Kidney (tissue), 14 donors: ENCODE results near the gene PACS1. TPM values are rescaled to one million over a fixed set of nuclear protein-coding genes. Genes with fewer than 3 reads are reported as not detected.
A peak's percentile ranks its signal among the peaks of the same experiment; 100 is the strongest.

Experiments used
- DNase-seq, 5 donors: peaks; one replicate each; pipeline ENCODE4 v3.0.0-alpha.2; 2013 to 2020
- FAIRE-seq: peaks from 2 replicates; lab custom pipeline; 2012; peaks lifted over from hg19 to GRCh38; lab: Jason Lieb, UNC
- H3K27ac ChIP-seq, 2 donors: one replicate each; pipeline ENCODE4 v1.7.0; 2013; ENCODE audit warnings: low read depth in 2 of 2, low read length in 2 of 2, inconsistent platforms in 1 of 2
- H3K27me3 ChIP-seq: one replicate; pipeline ENCODE4 v1.7.1; 2013; ENCODE audit warnings: low read length, inconsistent platforms; ENCODE audit not compliant: control insufficient read depth, insufficient read depth
- H3K36me3 ChIP-seq, 3 donors: one replicate each; pipeline versions ENCODE4 v1.7.0 to v1.7.1; 2013; ENCODE audit warnings: low read length in 3 of 3, control low read depth in 1 of 3, inconsistent platforms in 1 of 3; ENCODE audit not compliant: insufficient read depth in 3 of 3, control insufficient read depth in 2 of 3
- H3K4me1 ChIP-seq, 3 donors: one replicate each; pipeline versions ENCODE4 v1.7.0 to v1.7.1; 2013; ENCODE audit warnings: low read length in 3 of 3, inconsistent platforms in 1 of 3, low read depth in 1 of 3; ENCODE audit not compliant: control insufficient read depth in 2 of 3, insufficient read depth in 2 of 3
- H3K4me3 ChIP-seq, 3 donors: one replicate each; pipeline versions ENCODE4 v1.7.0 to v1.8.1; 2013; ENCODE audit warnings: low read length in 3 of 3, control low read depth in 1 of 3, inconsistent platforms in 1 of 3
- H3K9ac ChIP-seq, 3 donors: one replicate each; pipeline versions ENCODE4 v1.7.0 to v1.7.1; 2013; ENCODE audit warnings: low read length in 3 of 3, control low read depth in 1 of 3, inconsistent platforms in 1 of 3
- H3K9me3 ChIP-seq, 3 donors: one replicate each; pipeline versions ENCODE4 v1.7.0 to v1.7.1; 2013; ENCODE audit warnings: low read length in 3 of 3, control low read depth in 1 of 3, inconsistent platforms in 1 of 3; ENCODE audit not compliant: control insufficient read depth in 2 of 3, insufficient read depth in 1 of 3
- intact Hi-C: fragments of 100-400 bp; cut with DNase I; formaldehyde crosslinking; loops from one replicate; pipeline ENCODE4 v1.11.1; 2022
- polyA plus RNA-seq: library from polyadenylated mRNA; stranded (reverse); fragments of 350-450 nt; fragmentation: Illumina TruSeq; extraction: RNeasy Lipid Tissue Mini Kit (QIAGEN cat#74804); gene quantifications from one replicate; pipeline ENCODE4 v1.2.3, GENCODE V29; 2014; ENCODE audit warnings: low read depth, low replicate concordance; ENCODE audit not compliant: insufficient read depth
- total RNA-seq: library from RNA; stranded (reverse); fragmentation: NEBNext Ultra II Directional; extraction: Animal tissue kit (Norgen Biotek cat#: 25700); gene quantifications from one replicate; pipeline ENCODE4 v1.2.1, GENCODE V29; 2021
- TF ChIP-seq, protein P1 (sequence below): IDR thresholded peaks from 3 replicates; pipeline ENCODE4 v1.5.1; 2012; ENCODE audit warnings: mild to moderate bottlenecking, moderate library complexity, borderline replicate concordance; ENCODE audit not compliant: insufficient read depth; ENCODE audit errors: extremely low read depth
- donor health status: control.
- donor health status: control.
- donor health status: control.
- donor health status: control.
- donor health status: control.
- donor health status: DM: yes; HTN: yes; CAD: no.
- donor health status: Normal renal cell carcinoma (clear cell type).

PACS1 gene
- total and polyA plus RNA-seq, 2 donors from 2014 or later: 23.7 to 91.8 TPM

DNA sequence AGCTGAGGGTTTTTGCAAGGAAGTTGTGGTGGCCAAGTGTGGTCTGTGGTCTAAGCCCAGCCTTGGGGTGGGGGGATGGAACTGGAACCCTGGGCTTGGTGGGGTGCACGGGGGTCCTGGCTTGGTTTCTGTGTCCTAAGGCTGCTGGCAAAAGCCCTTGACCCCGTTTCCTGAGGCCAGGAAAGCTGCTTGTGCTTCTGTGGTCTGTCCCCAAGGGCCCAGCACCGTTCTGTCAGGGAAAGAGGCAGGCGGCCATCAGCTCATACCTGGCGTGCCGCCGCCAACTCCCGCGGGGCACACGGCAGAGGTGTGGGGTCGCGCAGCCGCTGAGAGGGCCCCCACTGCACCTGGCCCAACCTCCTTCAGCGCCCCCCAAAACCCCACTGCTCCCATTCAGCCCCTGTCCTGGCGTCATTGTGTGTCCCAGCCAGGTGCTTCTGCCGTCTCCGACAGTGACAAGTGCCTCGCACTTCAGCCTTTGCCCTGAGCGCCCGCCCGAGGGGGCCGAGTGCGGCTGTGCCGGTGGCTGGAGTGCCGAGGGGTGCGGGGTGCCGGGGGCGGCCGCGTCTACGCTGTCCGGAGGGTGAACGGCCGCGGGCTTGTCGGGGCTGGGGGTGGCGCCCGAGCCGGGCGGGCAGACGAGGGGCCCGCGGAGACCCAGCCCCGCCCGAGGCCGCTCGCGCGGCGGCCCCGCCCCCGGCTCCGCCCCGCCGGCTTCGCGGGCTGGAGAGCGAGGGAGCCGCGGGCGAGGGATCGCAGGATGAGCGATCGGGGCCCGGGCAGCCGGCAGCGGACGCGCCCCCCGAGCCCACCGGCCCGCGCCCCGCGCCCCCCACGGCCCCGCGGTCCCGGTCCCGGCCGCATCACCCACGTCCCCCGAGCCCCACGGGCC, 207.6 kb downstream of the PACS1 start, which contains the start of gene CNIH2:
TSS of gene CNIH2 (plus strand) at position 705 of the 892 bp plus-strand sequence. CDS start 282 bp downstream, outside the sequence.
- no peak within 1 kb of the TSS for H3K4me3 ChIP-seq
- H3K27ac ChIP-seq: no peak within 1 kb of the TSS
- DNase-seq (peak in 3 of 5 donors; percentile 37 to 76 (median 64)), FAIRE-seq (no peak)
- peaks cover 0 to 4% (median 0%) of the 10 kb centered on the region in 3 donors for H3K4me1 ChIP-seq
- H3K9ac ChIP-seq: no peak within 1 kb of the TSS
- no peaks in the 10 kb centered on the region for H3K9me3 ChIP-seq
- H3K36me3 ChIP-seq: peaks cover 11 to 21% (median 16%) of the 10 kb centered on the region in 3 donors
- no peaks in the 10 kb centered on the region for H3K27me3 ChIP-seq
- TF ChIP-seq, protein P1, sequence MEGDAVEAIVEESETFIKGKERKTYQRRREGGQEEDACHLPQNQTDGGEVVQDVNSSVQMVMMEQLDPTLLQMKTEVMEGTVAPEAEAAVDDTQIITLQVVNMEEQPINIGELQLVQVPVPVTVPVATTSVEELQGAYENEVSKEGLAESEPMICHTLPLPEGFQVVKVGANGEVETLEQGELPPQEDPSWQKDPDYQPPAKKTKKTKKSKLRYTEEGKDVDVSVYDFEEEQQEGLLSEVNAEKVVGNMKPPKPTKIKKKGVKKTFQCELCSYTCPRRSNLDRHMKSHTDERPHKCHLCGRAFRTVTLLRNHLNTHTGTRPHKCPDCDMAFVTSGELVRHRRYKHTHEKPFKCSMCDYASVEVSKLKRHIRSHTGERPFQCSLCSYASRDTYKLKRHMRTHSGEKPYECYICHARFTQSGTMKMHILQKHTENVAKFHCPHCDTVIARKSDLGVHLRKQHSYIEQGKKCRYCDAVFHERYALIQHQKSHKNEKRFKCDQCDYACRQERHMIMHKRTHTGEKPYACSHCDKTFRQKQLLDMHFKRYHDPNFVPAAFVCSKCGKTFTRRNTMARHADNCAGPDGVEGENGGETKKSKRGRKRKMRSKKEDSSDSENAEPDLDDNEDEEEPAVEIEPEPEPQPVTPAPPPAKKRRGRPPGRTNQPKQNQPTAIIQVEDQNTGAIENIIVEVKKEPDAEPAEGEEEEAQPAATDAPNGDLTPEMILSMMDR: no peak
- intact Hi-C loops: loop anchor here (10.0 kb wide), 1 partner anchor 53 kb away; no protein-coding TSS in a partner anchor

DNA sequence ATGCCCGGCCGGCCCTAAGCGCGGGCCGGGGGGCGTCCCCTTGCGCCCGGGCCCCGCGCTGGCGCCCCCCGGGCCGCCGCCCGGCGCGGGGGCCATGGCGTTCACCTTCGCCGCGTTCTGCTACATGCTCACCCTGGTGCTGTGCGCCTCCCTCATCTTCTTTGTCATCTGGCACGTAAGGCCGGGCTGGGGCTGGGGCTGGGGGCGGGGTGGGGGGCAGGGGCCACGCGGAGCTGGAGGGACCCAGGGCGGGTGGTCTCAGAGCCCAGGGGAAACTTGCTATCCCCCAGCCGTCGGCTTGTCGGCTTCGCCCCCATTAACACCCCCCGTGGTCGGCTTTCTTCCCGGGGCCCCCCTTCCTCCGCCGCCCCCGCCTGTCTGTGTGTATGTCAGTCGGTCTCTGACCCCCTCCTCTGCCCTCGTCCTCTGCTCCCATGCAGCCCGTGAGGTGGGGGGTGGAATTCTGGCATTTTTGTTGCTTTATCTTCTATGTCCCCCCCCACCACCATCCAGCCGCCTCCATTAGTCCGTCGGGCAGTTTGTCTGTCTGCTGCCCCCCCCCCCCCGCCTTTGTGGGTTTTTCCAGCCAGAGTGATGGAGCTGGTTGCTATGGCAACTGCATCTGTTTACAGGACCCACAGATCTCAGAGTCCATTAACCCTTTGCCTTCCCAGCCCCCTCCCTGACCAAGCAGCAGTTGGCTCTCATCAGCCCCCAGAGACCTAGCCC, 208.5 kb downstream of the PACS1 start:
- H3K27me3 ChIP-seq: no peaks in the 10 kb centered on the region
- DNase-seq (peak in 1 of 5 donors; percentile 81), FAIRE-seq (no peak)
- no peak overlapping the region for H3K9ac ChIP-seq
- H3K4me1 ChIP-seq: peaks cover 0 to 5% (median 0%) of the 10 kb centered on the region in 3 donors
- no peaks in the 10 kb centered on the region for H3K9me3 ChIP-seq
- H3K36me3 ChIP-seq: peaks cover 6 to 13% (median 8%) of the 10 kb centered on the region in 3 donors
- H3K27ac ChIP-seq: no peak overlapping the region
- intact Hi-C loops: loop anchor here (10.0 kb wide), 1 partner anchor 54 kb away; no protein-coding TSS in a partner anchor
- H3K4me3 ChIP-seq: no peak overlapping the region
- TF ChIP-seq, protein P1: no peak

DNA sequence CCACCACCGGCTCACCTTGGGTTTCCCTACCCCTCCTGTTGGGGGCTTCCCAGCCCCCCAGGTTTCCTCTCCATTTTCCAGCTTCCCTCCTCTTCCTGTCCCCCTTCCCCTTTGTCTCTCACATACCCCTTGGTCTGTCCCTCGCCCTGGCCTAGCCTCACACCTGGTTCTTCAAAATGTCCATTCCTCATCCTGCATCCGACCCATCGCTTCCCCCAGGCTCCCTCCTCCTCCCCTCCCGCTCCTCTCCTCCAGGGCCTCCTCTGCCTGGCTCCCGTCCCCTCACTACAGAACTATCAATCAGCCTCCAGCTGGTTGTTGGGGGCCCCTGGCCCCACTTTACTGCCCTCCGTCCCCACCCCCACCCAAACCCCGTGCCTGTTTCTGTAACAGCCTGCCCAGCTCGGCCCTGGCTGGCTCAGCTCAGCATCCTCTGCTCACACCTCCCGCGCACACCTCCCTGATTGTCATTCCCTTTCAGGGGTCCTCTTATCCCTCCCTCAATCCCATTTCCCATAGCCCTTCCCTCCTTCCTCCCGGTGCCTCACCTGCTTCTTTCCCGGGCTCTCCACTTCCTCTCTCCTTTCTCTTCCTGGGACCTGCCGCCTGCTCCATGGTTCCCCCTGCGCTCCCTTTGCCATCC, 209.1 kb downstream of the PACS1 start:
- Histone ChIP-seq H3K27ac (no peak overlapping the region), H3K27me3 (no peaks in the 10 kb centered on the region), H3K4me1 (peaks cover 0 to 5% (median 0%) of the 10 kb centered on the region in 3 donors), H3K9ac (no peak overlapping the region), H3K36me3 (peaks cover 1 to 7% (median 3%) of the 10 kb centered on the region in 3 donors), H3K4me3 (no peak overlapping the region), H3K9me3 (no peaks in the 10 kb centered on the region)
- TF ChIP-seq, protein P1: no peak
- FAIRE-seq: no peak
- no peak for DNase-seq
- intact Hi-C loops: loop anchor here (10.0 kb wide), 1 partner anchor 54 kb away; no protein-coding TSS in a partner anchor
